Loucy (cell line): Measurements from ENCODE around the gene ADCY10.
A peak's percentile ranks its signal among the peaks of the same experiment; 100 is the strongest.

ENCODE experiments used
- H2AFZ ChIP-seq: fragments of 200-600 bp; sonication (generic); 2 replicates; pipeline ENCODE4 v1.6.0; 2016; ENCODE audit warnings: antibody characterized with exemption, mild to moderate bottlenecking, low read length, moderate library complexity
- H3F3A ChIP-seq: fragments of 200-600 bp; 2 replicates; pipeline ENCODE4 v1.6.0; 2016; ENCODE audit warnings: antibody characterized with exemption, low read depth, mild to moderate bottlenecking
- H3K27me3 ChIP-seq: fragments of 200-600 bp; sonication (generic); 2 replicates; pipeline ENCODE4 v1.6.1; 2014; ENCODE audit warnings: low read length, mild to moderate bottlenecking; ENCODE audit not compliant: insufficient read depth, poor library complexity, severe bottlenecking
- H3K36me3 ChIP-seq: fragments of 200-600 bp; sonication (generic); 2 replicates; pipeline ENCODE4 v1.6.1; 2016; ENCODE audit warnings: low read length; ENCODE audit not compliant: insufficient read depth
- H3K4me1 ChIP-seq: fragments of 200-600 bp; sonication (generic); 2 replicates; pipeline ENCODE4 v1.5.1; 2014; ENCODE audit warnings: low read length, mild to moderate bottlenecking; ENCODE audit not compliant: insufficient read depth, poor library complexity, severe bottlenecking
- H3K4me2 ChIP-seq: fragments of 200-600 bp; sonication (generic); 2 replicates; pipeline ENCODE4 v1.6.0; 2014; ENCODE audit warnings: antibody characterized with exemption, low read length, low read depth, mild to moderate bottlenecking; ENCODE audit not compliant: poor library complexity, severe bottlenecking
- H3K4me3 ChIP-seq: fragments of 200-600 bp; sonication (generic); 2 replicates; pipeline ENCODE4 v1.5.1; 2014; ENCODE audit warnings: low read length, mild to moderate bottlenecking, mixed read lengths; ENCODE audit not compliant: poor library complexity, severe bottlenecking
- H3K79me2 ChIP-seq: fragments of 200-600 bp; sonication (generic); 2 replicates; pipeline ENCODE4 v1.6.1; 2014; ENCODE audit warnings: low read length; ENCODE audit not compliant: insufficient read depth
- H3K9ac ChIP-seq: fragments of 200-600 bp; sonication (generic); 2 replicates; pipeline ENCODE4 v1.6.0; 2014; ENCODE audit warnings: mild to moderate bottlenecking, low read depth, low read length, moderate library complexity; ENCODE audit not compliant: poor library complexity, severe bottlenecking
- H3K9me2 ChIP-seq: fragments of 200-600 bp; sonication (generic); replicated peaks from 2 replicates; pipeline ENCODE4 v1.6.1; 2016; ENCODE audit warnings: low read depth, low read length, mixed read lengths
- H3K9me3 ChIP-seq: fragments of 200-600 bp; sonication (generic); 2 replicates; pipeline ENCODE4 v1.6.1; 2014; ENCODE audit warnings: mild to moderate bottlenecking, antibody characterized with exemption, low read length, low read depth; ENCODE audit not compliant: insufficient read depth
- H4K20me1 ChIP-seq: fragments of 200-600 bp; sonication (generic); 2 replicates; pipeline ENCODE4 v1.6.0; 2014; ENCODE audit warnings: antibody characterized with exemption, low read length, mild to moderate bottlenecking; ENCODE audit not compliant: insufficient read depth, poor library complexity, severe bottlenecking
- CTCF ChIP-seq: fragments of 200-600 bp; sonication (generic); conservative IDR thresholded peaks from 2 replicates; pipeline ENCODE4 v1.5.1; 2014; ENCODE audit warnings: mild to moderate bottlenecking, antibody characterized with exemption, low read length
- EZH2phosphoT487 ChIP-seq: fragments of 200-600 bp; IDR thresholded peaks from 2 replicates; pipeline ENCODE4 v1.6.1; 2018; ENCODE audit warnings: antibody characterized with exemption, mild to moderate bottlenecking, moderate library complexity, borderline replicate concordance

ADCY10 gene

GRCh38 chr1:167826127-167826526, 87.8 kb downstream of the ADCY10 start:
- Histone ChIP-seq H3K27me3 (no peaks in the 10 kb centered on the region), H3K4me1 (peaks cover 18% of the 10 kb centered on the region), H3K9ac (no peak overlapping the region), H3F3A (no peaks in the 10 kb centered on the region), H3K9me2 (no peaks in the 10 kb centered on the region), H3K36me3 (no peaks in the 10 kb centered on the region), H3K79me2 (no peaks in the 10 kb centered on the region), H2AFZ (no peak overlapping the region), H3K4me2 (no peak overlapping the region), H4K20me1 (no peaks in the 10 kb centered on the region), H3K4me3 (no peak overlapping the region), H3K9me3 (no peaks in the 10 kb centered on the region)
- TF ChIP-seq EZH2phosphoT487 (no peak), CTCF (no peak)

GRCh38 chr1:167825419-167826079, 88.4 kb downstream of the ADCY10 start:
- Histone ChIP-seq H3K79me2 (no peaks in the 10 kb centered on the region), H3K36me3 (no peaks in the 10 kb centered on the region), H2AFZ (peak overlapping the region; percentile 2; the same call in 1 of the 2 replicates), H3K27me3 (no peaks in the 10 kb centered on the region), H3K4me3 (no peak overlapping the region), H3K9me3 (no peaks in the 10 kb centered on the region), H3K4me2 (no peak overlapping the region), H3K9ac (no peak overlapping the region), H3F3A (no peaks in the 10 kb centered on the region), H3K9me2 (no peaks in the 10 kb centered on the region), H3K4me1 (peaks cover 18% of the 10 kb centered on the region), H4K20me1 (no peaks in the 10 kb centered on the region)
- TF ChIP-seq EZH2phosphoT487, result no peak
- no peak for TF ChIP-seq CTCF

- H3K4me3 ChIP-seq, result no peak overlapping the region
- H3K4me2 ChIP-seq, result no peak overlapping the region
- H3K9me2 ChIP-seq, result no peaks in the 10 kb centered on the region
- H3K4me1 ChIP-seq, result peaks cover 11% of the 10 kb centered on the region
- no peak overlapping the region for H3K9ac ChIP-seq
- H3K27me3 ChIP-seq, result no peaks in the 10 kb centered on the region
- no peaks in the 10 kb centered on the region for H3F3A ChIP-seq
- H3K9me3 ChIP-seq, result no peaks in the 10 kb centered on the region
- no peak for TF ChIP-seq CTCF
- TF ChIP-seq EZH2phosphoT487, result no peak
- H2AFZ ChIP-seq, result no peak overlapping the region
- no peaks in the 10 kb centered on the region for H3K79me2 ChIP-seq
- no peaks in the 10 kb centered on the region for H3K36me3 ChIP-seq
- no peaks in the 10 kb centered on the region for H4K20me1 ChIP-seq
Observed at GRCh38 chr1:167824163-167824794, 89.7 kb downstream of the ADCY10 start.
